Activated CD4-positive, alpha-beta memory T cell treated with anti-CD3 and anti-CD28 coated beads for 36 hours (primary cell): ENCODE data around the gene RASD1. TPM values are rescaled to one million over a fixed set of nuclear protein-coding genes. Genes with fewer than 3 reads are reported as not detected.

Experiments
- CTCF ChIA-PET: fragments of 350-600 bp; sonication (Branson Sonifier 250); formaldehyde crosslinking; loops from one replicate; lab custom pipeline; 2021; ENCODE audit warnings: antibody characterized with exemption, inconsistent platforms; lab: Charles Lee
- POLR2A ChIA-PET: fragments of 350-600 bp; sonication (Branson Sonifier 250); formaldehyde crosslinking; loops from one replicate; lab custom pipeline; 2021; ENCODE audit warnings: antibody characterized with exemption; lab: Charles Lee
- DNase-seq: peaks from one replicate; pipeline ENCODE4 v3.0.0-alpha.2; 2020
- H3K27ac Mint-ChIP-seq: one replicate; pipeline ENCODE4 v1.8.0; 2021; ENCODE audit warnings: mixed read lengths
- H3K27me3 Mint-ChIP-seq: one replicate; pipeline ENCODE4 v1.8.0; 2021; ENCODE audit warnings: mixed read lengths
- H3K36me3 Mint-ChIP-seq: one replicate; pipeline ENCODE4 v1.8.0; 2021; ENCODE audit warnings: mixed read lengths
- H3K4me1 Mint-ChIP-seq: one replicate; pipeline ENCODE4 v1.8.0; 2021; ENCODE audit warnings: low read depth, mixed read lengths
- H3K4me3 Mint-ChIP-seq: one replicate; pipeline ENCODE4 v1.8.0; 2021; ENCODE audit warnings: mild to moderate bottlenecking, mixed read lengths
- H3K9me3 Mint-ChIP-seq: one replicate; pipeline ENCODE4 v1.8.0; 2021; ENCODE audit warnings: mixed read lengths
- intact Hi-C: fragments of 100-400 bp; cut with micrococcal nuclease; formaldehyde crosslinking; loops from one replicate; pipeline ENCODE4 v1.15.1; 2023
- total RNA-seq, 2 experiments: library from RNA; stranded (reverse); gene quantifications; one replicate each; pipeline ENCODE4 v1.2.3, GENCODE V29; 2021

The RASD1 gene
- total RNA-seq, 2 experiments from 2014 or later = 0.27 to 0.33 TPM

- POLR2A ChIA-PET = no interaction called here
- no peak for DNase-seq
- Mint-ChIP-seq H3K27me3 (no peaks in the 10 kb centered on the region), H3K4me3 (no peak overlapping the region), H3K36me3 (no peaks in the 10 kb centered on the region), H3K27ac (no peak overlapping the region), H3K4me1 (no peaks in the 10 kb centered on the region), H3K9me3 (no peaks in the 10 kb centered on the region)
- intact Hi-C loops = loop anchor here (5.0 kb wide), 1 partner anchor 340 kb away; no protein-coding TSS in a partner anchor
- CTCF ChIA-PET = interaction anchor here (0.6 kb wide), 1 partner anchor 222 kb away, joined by 3 read pairs; no protein-coding TSS in a partner anchor
Measured at GRCh38 chr17:17537311-17538099, 41.3 kb upstream of the RASD1 start.

- intact Hi-C loops = loop anchor here (5.0 kb wide), 1 partner anchor 341 kb away; no protein-coding TSS in a partner anchor
- no peaks in the 10 kb centered on the region for H3K27me3 Mint-ChIP-seq
- ChIA-PET CTCF (interaction anchor here (0.6 kb wide), 1 partner anchor 221 kb away, joined by 3 read pairs; no protein-coding TSS in a partner anchor), POLR2A (no interaction called here)
- no peaks in the 10 kb centered on the region for H3K4me1 Mint-ChIP-seq
- H3K36me3 Mint-ChIP-seq = no peaks in the 10 kb centered on the region
- H3K27ac Mint-ChIP-seq = no peak overlapping the region
- H3K4me3 Mint-ChIP-seq = no peak overlapping the region
- no peak for DNase-seq
- H3K9me3 Mint-ChIP-seq = no peaks in the 10 kb centered on the region
Measured at GRCh38 chr17:17536702-17537101, 40.5 kb upstream of the RASD1 start.

GRCh38 chr17:17535957-17536356 is 39.8 kb upstream of the RASD1 start:
- intact Hi-C loops = loop anchor here (5.0 kb wide), 1 partner anchor 341 kb away; no protein-coding TSS in a partner anchor
- POLR2A ChIA-PET = no interaction called here
- Mint-ChIP-seq H3K4me3 (no peak overlapping the region), H3K36me3 (no peaks in the 10 kb centered on the region), H3K9me3 (no peaks in the 10 kb centered on the region), H3K27ac (no peak overlapping the region), H3K27me3 (no peaks in the 10 kb centered on the region), H3K4me1 (no peaks in the 10 kb centered on the region)
- CTCF ChIA-PET = no interaction called here
- no peak for DNase-seq

- H3K9me3 Mint-ChIP-seq = no peaks in the 10 kb centered on the region
- intact Hi-C loops = no loop called here
- ChIA-PET CTCF (interaction anchor here (0.6 kb wide), 1 partner anchor 241 kb away, joined by 4 read pairs; no protein-coding TSS in a partner anchor), POLR2A (no interaction called here)
- no peak for DNase-seq
- H3K27ac Mint-ChIP-seq = no peak overlapping the region
- no peaks in the 10 kb centered on the region for H3K4me1 Mint-ChIP-seq
- no peaks in the 10 kb centered on the region for H3K36me3 Mint-ChIP-seq
- H3K4me3 Mint-ChIP-seq = no peak overlapping the region
- H3K27me3 Mint-ChIP-seq = no peaks in the 10 kb centered on the region
Measured at GRCh38 chr17:17533901-17534441, 37.8 kb upstream of the RASD1 start.

GRCh38 chr17:17532991-17533390 is 36.8 kb upstream of the RASD1 start:
- intact Hi-C loops = no loop called here
- H3K27ac Mint-ChIP-seq = no peak overlapping the region
- CTCF ChIA-PET = no interaction called here

GRCh38 chr17:17531156-17531555 is 35.0 kb upstream of the RASD1 start:
- intact Hi-C loops = no loop called here
- no peaks in the 10 kb centered on the region for H3K27me3 Mint-ChIP-seq
- DNase-seq = no peak
- no peak overlapping the region for H3K27ac Mint-ChIP-seq
- CTCF ChIA-PET = no interaction called here
- no peaks in the 10 kb centered on the region for H3K36me3 Mint-ChIP-seq
- no peaks in the 10 kb centered on the region for H3K4me1 Mint-ChIP-seq
- POLR2A ChIA-PET = no interaction called here
- no peaks in the 10 kb centered on the region for H3K9me3 Mint-ChIP-seq
- no peak overlapping the region for H3K4me3 Mint-ChIP-seq

More at GRCh38 chr17:17532991-17533390, 36.8 kb upstream of the RASD1 start:
- no peak for DNase-seq
- POLR2A ChIA-PET = no interaction called here
- Mint-ChIP-seq H3K9me3 (no peaks in the 10 kb centered on the region), H3K4me3 (no peak overlapping the region), H3K27me3 (no peaks in the 10 kb centered on the region), H3K4me1 (no peaks in the 10 kb centered on the region), H3K36me3 (no peaks in the 10 kb centered on the region)

GRCh38 chr17:17528696-17529652 is 32.8 kb upstream of the RASD1 start:
- Mint-ChIP-seq H3K27me3 (no peaks in the 10 kb centered on the region), H3K9me3 (no peaks in the 10 kb centered on the region), H3K36me3 (no peaks in the 10 kb centered on the region), H3K4me1 (no peaks in the 10 kb centered on the region), H3K4me3 (no peak overlapping the region), H3K27ac (no peak overlapping the region)
- DNase-seq = no peak
- ChIA-PET CTCF (interaction anchor here (0.9 kb wide), 1 partner anchor 33 kb away, joined by 3 read pairs; the partner anchor contains the start of gene RASD1), POLR2A (interaction anchor here (0.5 to 1.5 kb wide), 2 partner anchors 12 to 254 kb away, joined by 3 read pairs; no protein-coding TSS in a partner anchor)
- intact Hi-C loops = no loop called here

GRCh38 chr17:17527956-17528500 is 31.8 kb upstream of the RASD1 start:
- no peaks in the 10 kb centered on the region for H3K27me3 Mint-ChIP-seq
- H3K27ac Mint-ChIP-seq = no peak overlapping the region
- ChIA-PET POLR2A (no interaction called here), CTCF (interaction anchor here (0.6 kb wide), 1 partner anchor 19 kb away, joined by 3 read pairs; no protein-coding TSS in a partner anchor)
- intact Hi-C loops = no loop called here
- DNase-seq = no peak
- no peaks in the 10 kb centered on the region for H3K36me3 Mint-ChIP-seq
- H3K4me3 Mint-ChIP-seq = no peak overlapping the region
- H3K4me1 Mint-ChIP-seq = no peaks in the 10 kb centered on the region
- H3K9me3 Mint-ChIP-seq = no peaks in the 10 kb centered on the region

GRCh38 chr17:17527534-17527933 is 31.3 kb upstream of the RASD1 start:
- H3K27me3 Mint-ChIP-seq = no peaks in the 10 kb centered on the region
- CTCF ChIA-PET = interaction anchor here (0.6 kb wide), 1 partner anchor 19 kb away, joined by 3 read pairs; no protein-coding TSS in a partner anchor
- POLR2A ChIA-PET = no interaction called here

GRCh38 chr17:17526369-17526768 is 30.2 kb upstream of the RASD1 start:
- CTCF ChIA-PET = no interaction called here
- POLR2A ChIA-PET = no interaction called here
- Mint-ChIP-seq H3K4me1 (no peaks in the 10 kb centered on the region), H3K9me3 (no peaks in the 10 kb centered on the region), H3K4me3 (no peak overlapping the region), H3K27ac (no peak overlapping the region), H3K27me3 (no peaks in the 10 kb centered on the region), H3K36me3 (no peaks in the 10 kb centered on the region)
- no peak for DNase-seq
- intact Hi-C loops = no loop called here

More at GRCh38 chr17:17527534-17527933, 31.3 kb upstream of the RASD1 start:
- no peak for DNase-seq
- Mint-ChIP-seq H3K27ac (no peak overlapping the region), H3K9me3 (no peaks in the 10 kb centered on the region), H3K36me3 (no peaks in the 10 kb centered on the region), H3K4me3 (no peak overlapping the region), H3K4me1 (no peaks in the 10 kb centered on the region)
- intact Hi-C loops = no loop called here

- no peak overlapping the region for H3K4me3 Mint-ChIP-seq
- POLR2A ChIA-PET = no interaction called here
- H3K27me3 Mint-ChIP-seq = no peaks in the 10 kb centered on the region
- CTCF ChIA-PET = interaction anchor here (0.6 to 1.4 kb wide), 2 partner anchors 132 to 171 kb away, joined by 3 read pairs; no protein-coding TSS in a partner anchor
- H3K9me3 Mint-ChIP-seq = no peaks in the 10 kb centered on the region
- intact Hi-C loops = no loop called here
- DNase-seq = no peak
- H3K4me1 Mint-ChIP-seq = no peaks in the 10 kb centered on the region
- H3K27ac Mint-ChIP-seq = no peak overlapping the region
- no peaks in the 10 kb centered on the region for H3K36me3 Mint-ChIP-seq
Measured at GRCh38 chr17:17525956-17526355, 29.8 kb upstream of the RASD1 start.
